Osteocyte (in vitro differentiated cells): ENCODE data around the gene PIK3C3. TPM values are rescaled to one million over a fixed set of nuclear protein-coding genes. Genes with fewer than 3 reads are reported as not detected.
"Not testable (repeated sequence)": the region's sequence is repeated elsewhere in the genome, so short reads cannot be mapped to it uniquely, and the experiment has no call there.

Source experiments
- DNase-seq: peaks from one replicate; pipeline ENCODE4 v3.0.0; 2021; ENCODE audit warnings: mixed read lengths; ENCODE audit not compliant: unreplicated experiment; ENCODE audit errors: extremely low spot score
- H3K27ac Mint-ChIP-seq: one replicate; pipeline ENCODE4 v1.8.0; 2021; ENCODE audit warnings: mild to moderate bottlenecking, mixed read lengths; ENCODE audit not compliant: unreplicated experiment
- H3K27me3 Mint-ChIP-seq: one replicate; pipeline ENCODE4 v1.8.0; 2021; ENCODE audit warnings: mixed read lengths; ENCODE audit not compliant: unreplicated experiment
- H3K36me3 Mint-ChIP-seq: one replicate; pipeline ENCODE4 v1.8.0; 2021; ENCODE audit warnings: mixed read lengths; ENCODE audit not compliant: unreplicated experiment
- H3K4me1 Mint-ChIP-seq: one replicate; pipeline ENCODE4 v1.8.0; 2021; ENCODE audit warnings: mixed read lengths; ENCODE audit not compliant: unreplicated experiment
- H3K4me3 Mint-ChIP-seq: one replicate; pipeline ENCODE4 v1.8.0; 2021; ENCODE audit warnings: mild to moderate bottlenecking, moderate library complexity, mixed read lengths; ENCODE audit not compliant: unreplicated experiment
- H3K9me3 Mint-ChIP-seq: one replicate; pipeline ENCODE4 v1.8.0; 2021; ENCODE audit warnings: mixed read lengths; ENCODE audit not compliant: unreplicated experiment
- CTCF ChIP-seq: fragments of 200-600 bp; sonication (generic); IDR thresholded peaks from 2 replicates; pipeline ENCODE4 v1.5.0; 2021; ENCODE audit warnings: antibody characterized with exemption, mild to moderate bottlenecking, moderate library complexity
- total RNA-seq: library from RNA; stranded (reverse); gene quantifications from 2 replicates; pipeline ENCODE4 v1.2.1, GENCODE V29; 2021

Gene PIK3C3
- total RNA-seq, 1 donor from 2014 or later: 75.1 TPM

GRCh38 chr18:42005782-42006181, 50.7 kb downstream of the PIK3C3 start:
- H3K4me1 Mint-ChIP-seq: peaks cover 11% of the 10 kb centered on the region
- H3K27me3 Mint-ChIP-seq: no peaks in the 10 kb centered on the region
- no peaks in the 10 kb centered on the region for H3K9me3 Mint-ChIP-seq
- no peak overlapping the region for H3K4me3 Mint-ChIP-seq
- peaks cover 45% of the 10 kb centered on the region for H3K36me3 Mint-ChIP-seq
- no peak overlapping the region for H3K27ac Mint-ChIP-seq
- DNase-seq: no peak
- no peak for TF ChIP-seq CTCF

- not testable (repeated sequence) for H3K27me3 Mint-ChIP-seq, H3K27ac Mint-ChIP-seq, H3K9me3 Mint-ChIP-seq, H3K4me3 Mint-ChIP-seq, H3K4me1 Mint-ChIP-seq, DNase-seq
- H3K36me3 Mint-ChIP-seq: peaks cover 31% of the 10 kb centered on the region
These were observed 54.4 kb downstream of the PIK3C3 start for GRCh38 chr18:42009457-42009856.

GRCh38 chr18:42011053-42011452, 56.0 kb downstream of the PIK3C3 start:
- Mint-ChIP-seq H3K27me3 (no peaks in the 10 kb centered on the region), H3K27ac (no peak overlapping the region), H3K4me3 (no peak overlapping the region), H3K9me3 (no peaks in the 10 kb centered on the region), H3K4me1 (no peaks in the 10 kb centered on the region), H3K36me3 (peaks cover 31% of the 10 kb centered on the region)
- TF ChIP-seq CTCF: no peak
- DNase-seq: no peak

- Mint-ChIP-seq H3K36me3 (peaks cover 34% of the 10 kb centered on the region), H3K9me3 (no peaks in the 10 kb centered on the region), H3K27me3 (no peaks in the 10 kb centered on the region), H3K4me1 (no peaks in the 10 kb centered on the region), H3K27ac (no peak overlapping the region), H3K4me3 (no peak overlapping the region)
- DNase-seq: no peak
- TF ChIP-seq CTCF: no peak
These were observed 63.8 kb downstream of the PIK3C3 start for GRCh38 chr18:42018831-42019230.

GRCh38 chr18:42024131-42024530, 69.1 kb downstream of the PIK3C3 start:
- no peak for DNase-seq

More at GRCh38 chr18:42024131-42024530, 69.1 kb downstream of the PIK3C3 start:
- H3K36me3 Mint-ChIP-seq: peaks cover 15% of the 10 kb centered on the region
- no peak overlapping the region for H3K27ac Mint-ChIP-seq
- no peaks in the 10 kb centered on the region for H3K9me3 Mint-ChIP-seq
- no peaks in the 10 kb centered on the region for H3K4me1 Mint-ChIP-seq
- no peak overlapping the region for H3K4me3 Mint-ChIP-seq
- H3K27me3 Mint-ChIP-seq: no peaks in the 10 kb centered on the region
- no peak for TF ChIP-seq CTCF
